ENCODE measurements around the gene TIMM10. TPM values are rescaled to one million over a fixed set of nuclear protein-coding genes. Genes with fewer than 3 reads are reported as not detected.

Gene TIMM10
- total RNA-seq, 1 experiment from 2014 or later = 233 TPM

- H3K4me3 ChIP-seq (ENCODE audit: low read length) = no peak overlapping the region
- intact Hi-C loops (cut with micrococcal nuclease) = no loop called here
- H3K9ac ChIP-seq (ENCODE audit: low read length) = no peak overlapping the region
- H3K27me3 ChIP-seq (ENCODE audit: low read length) = no peaks in the 10 kb centered on the region
- H3K9me2 ChIP-seq (replicated peaks; ENCODE audit: low read length) = no peaks in the 10 kb centered on the region
- no peak for TF ChIP-seq EZH2phosphoT487 (IDR thresholded peaks at IDR 0.05; ENCODE audit: borderline replicate concordance, low read length)
- TF ChIP-seq CTCF (conservative IDR thresholded peaks at IDR 0.05; ENCODE audit: low read depth, low read length) = no peak
- no peak for TF ChIP-seq EZH2 (IDR thresholded peaks at IDR 0.05; ENCODE audit: low read length, unreplicated experiment)
- H3F3A ChIP-seq (ENCODE audit: low read length, unreplicated experiment) = no peaks in the 10 kb centered on the region
- BruUV-seq (replicated peaks) = no TSS peak
- no peak for ATAC-seq
- no peaks in the 10 kb centered on the region for H3K36me3 ChIP-seq (ENCODE audit: low read depth, low read length)
- CTCF ChIA-PET = no interaction called here
- no peaks in the 10 kb centered on the region for H3K79me2 ChIP-seq (ENCODE audit: low read length)
- no peaks in the 10 kb centered on the region for H3K9me3 ChIP-seq (ENCODE audit: low read length)
- no peak overlapping the region for H3K4me2 ChIP-seq (ENCODE audit: low read length)
- DNase-seq = no peak
- H4K20me1 ChIP-seq (ENCODE audit: low read length) = no peaks in the 10 kb centered on the region
- H3K27ac ChIP-seq (ENCODE audit: low read length) = no peak overlapping the region
- H3K4me1 ChIP-seq (ENCODE audit: insufficient read depth, low read length) = no peaks in the 10 kb centered on the region
- POLR2A ChIA-PET (ENCODE audit: unreplicated experiment) = no interaction called here
- no peak overlapping the region for H2AFZ ChIP-seq (ENCODE audit: low read length)
These were observed 19.4 kb upstream of the TIMM10 start for GRCh38 chr11:57549983-57550382.

GRCh38 chr11:57547854-57548377, 17.4 kb upstream of the TIMM10 start:
- Histone ChIP-seq H4K20me1 (ENCODE audit: low read length) (no peaks in the 10 kb centered on the region), H3K9me3 (ENCODE audit: low read length) (no peaks in the 10 kb centered on the region), H3K79me2 (ENCODE audit: low read length) (no peaks in the 10 kb centered on the region), H3K27ac (ENCODE audit: low read length) (no peak overlapping the region), H3K4me2 (ENCODE audit: low read length) (no peak overlapping the region), H3F3A (ENCODE audit: low read length, unreplicated experiment) (no peaks in the 10 kb centered on the region), H3K36me3 (ENCODE audit: low read depth, low read length) (no peaks in the 10 kb centered on the region), H3K9ac (ENCODE audit: low read length) (no peak overlapping the region), H3K9me2 (replicated peaks; ENCODE audit: low read length) (no peaks in the 10 kb centered on the region), H2AFZ (ENCODE audit: low read length) (no peak overlapping the region), H3K27me3 (ENCODE audit: low read length) (no peaks in the 10 kb centered on the region), H3K4me1 (ENCODE audit: insufficient read depth, low read length) (no peaks in the 10 kb centered on the region), H3K4me3 (ENCODE audit: low read length) (no peak overlapping the region)
- POLR2A ChIA-PET (ENCODE audit: unreplicated experiment) = no interaction called here
- CTCF ChIA-PET = no interaction called here
- TF ChIP-seq CTCF (conservative IDR thresholded peaks at IDR 0.05; ENCODE audit: low read depth, low read length) (no peak), EZH2 (IDR thresholded peaks at IDR 0.05; ENCODE audit: low read length, unreplicated experiment) (no peak), EZH2phosphoT487 (IDR thresholded peaks at IDR 0.05; ENCODE audit: borderline replicate concordance, low read length) (no peak)
- no peak for ATAC-seq
- no TSS peak for BruUV-seq (replicated peaks)
- intact Hi-C loops (cut with micrococcal nuclease) = no loop called here
- no peak for DNase-seq

- Histone ChIP-seq H3K4me1 (ENCODE audit: insufficient read depth, low read length) (no peaks in the 10 kb centered on the region), H3K36me3 (ENCODE audit: low read depth, low read length) (no peaks in the 10 kb centered on the region), H3F3A (ENCODE audit: low read length, unreplicated experiment) (no peaks in the 10 kb centered on the region), H4K20me1 (ENCODE audit: low read length) (no peaks in the 10 kb centered on the region), H3K27me3 (ENCODE audit: low read length) (no peaks in the 10 kb centered on the region), H2AFZ (ENCODE audit: low read length) (0 out of 2 replicates have a peak overlapping the region, but pooled peaks have one; percentile 18), H3K9me2 (replicated peaks; ENCODE audit: low read length) (no peaks in the 10 kb centered on the region), H3K79me2 (ENCODE audit: low read length) (no peaks in the 10 kb centered on the region), H3K9me3 (ENCODE audit: low read length) (no peaks in the 10 kb centered on the region), H3K27ac (ENCODE audit: low read length) (no peak overlapping the region), H3K4me3 (ENCODE audit: low read length) (no peak overlapping the region), H3K4me2 (ENCODE audit: low read length) (no peak overlapping the region), H3K9ac (ENCODE audit: low read length) (no peak overlapping the region)
- no TSS peak for BruUV-seq (replicated peaks)
- ATAC-seq = peak; percentile 91
- peak; percentile 62 for DNase-seq
- CTCF ChIA-PET = interaction anchor here (0.6 kb wide), 1 partner anchor 197 kb away, joined by 5 read pairs; no protein-coding TSS in a partner anchor
- TF ChIP-seq EZH2phosphoT487 (IDR thresholded peaks at IDR 0.05; ENCODE audit: borderline replicate concordance, low read length) (no peak), CTCF (conservative IDR thresholded peaks at IDR 0.05; ENCODE audit: low read depth, low read length) (peak; percentile 39; the same call in 1 of the 2 replicates), EZH2 (IDR thresholded peaks at IDR 0.05; ENCODE audit: low read length, unreplicated experiment) (no peak)
- POLR2A ChIA-PET (ENCODE audit: unreplicated experiment) = no interaction called here
- intact Hi-C loops (cut with micrococcal nuclease) = no loop called here
These were observed 16.4 kb upstream of the TIMM10 start for GRCh38 chr11:57546869-57547475.

Measured in PC-3 (cell line).